BJ (cell line): ENCODE results near the gene GPC6. TPM values are rescaled to one million over a fixed set of nuclear protein-coding genes. Genes with fewer than 3 reads are reported as not detected.

Source experiments
- CTCF ChIA-PET: fragments of 350-600 bp; formaldehyde crosslinking; extraction: SDS; loops from one replicate; lab custom pipeline; 2021; ENCODE audit warnings: antibody characterized with exemption, inconsistent platforms; lab: Yijun Ruan, JAX
- POLR2A ChIA-PET: fragments of 300-600 bp; sonication (Branson Sonifier 250); formaldehyde crosslinking; extraction: SDS; loops from one replicate; lab custom pipeline; 2021; ENCODE audit warnings: antibody characterized with exemption; lab: Charles Lee
- DNase-seq: peaks from one replicate; pipeline ENCODE4 v3.0.0-alpha.2; 2011; ENCODE audit warnings: low read depth
- H3K27me3 ChIP-seq: 2 replicates; pipeline ENCODE4 v1.6.0; 2011; ENCODE audit warnings: low read length; ENCODE audit not compliant: control insufficient read depth, insufficient read depth
- H3K36me3 ChIP-seq: 2 replicates; pipeline ENCODE4 v1.5.1; 2011; ENCODE audit warnings: low read length; ENCODE audit not compliant: control insufficient read depth, insufficient read depth
- H3K4me3 ChIP-seq: 2 replicates; pipeline ENCODE4 v1.5.1; 2011; ENCODE audit warnings: low read depth, mild to moderate bottlenecking, control low read depth, low read length
- polyA plus RNA-seq: library from polyadenylated mRNA; depleted of rRNA; stranded (reverse); fragments of >200 nt; gene quantifications from 2 replicates; pipeline ENCODE4 v1.2.3, GENCODE V29; 2011
- TF ChIP-seq, protein P1 (sequence below): IDR thresholded peaks from 2 replicates; pipeline ENCODE4 v1.5.1; 2011; ENCODE audit warnings: low read depth, mild to moderate bottlenecking, control low read depth, inconsistent platforms, low read length, moderate library complexity; ENCODE audit not compliant: insufficient read depth

GPC6 gene
- polyA plus RNA-seq, 1 experiment = 23.0 TPM

- no peaks in the 10 kb centered on the region for H3K27me3 ChIP-seq
- H3K4me3 ChIP-seq = no peak overlapping the region
- ChIA-PET POLR2A (no interaction called here), CTCF (no interaction called here)
- DNase-seq = no peak
- H3K36me3 ChIP-seq = no peaks in the 10 kb centered on the region
- TF ChIP-seq, protein P1, sequence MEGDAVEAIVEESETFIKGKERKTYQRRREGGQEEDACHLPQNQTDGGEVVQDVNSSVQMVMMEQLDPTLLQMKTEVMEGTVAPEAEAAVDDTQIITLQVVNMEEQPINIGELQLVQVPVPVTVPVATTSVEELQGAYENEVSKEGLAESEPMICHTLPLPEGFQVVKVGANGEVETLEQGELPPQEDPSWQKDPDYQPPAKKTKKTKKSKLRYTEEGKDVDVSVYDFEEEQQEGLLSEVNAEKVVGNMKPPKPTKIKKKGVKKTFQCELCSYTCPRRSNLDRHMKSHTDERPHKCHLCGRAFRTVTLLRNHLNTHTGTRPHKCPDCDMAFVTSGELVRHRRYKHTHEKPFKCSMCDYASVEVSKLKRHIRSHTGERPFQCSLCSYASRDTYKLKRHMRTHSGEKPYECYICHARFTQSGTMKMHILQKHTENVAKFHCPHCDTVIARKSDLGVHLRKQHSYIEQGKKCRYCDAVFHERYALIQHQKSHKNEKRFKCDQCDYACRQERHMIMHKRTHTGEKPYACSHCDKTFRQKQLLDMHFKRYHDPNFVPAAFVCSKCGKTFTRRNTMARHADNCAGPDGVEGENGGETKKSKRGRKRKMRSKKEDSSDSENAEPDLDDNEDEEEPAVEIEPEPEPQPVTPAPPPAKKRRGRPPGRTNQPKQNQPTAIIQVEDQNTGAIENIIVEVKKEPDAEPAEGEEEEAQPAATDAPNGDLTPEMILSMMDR = no peak
Measured at GRCh38 chr13:93292366-93292765, 65.8 kb downstream of the GPC6 start.

DNA sequence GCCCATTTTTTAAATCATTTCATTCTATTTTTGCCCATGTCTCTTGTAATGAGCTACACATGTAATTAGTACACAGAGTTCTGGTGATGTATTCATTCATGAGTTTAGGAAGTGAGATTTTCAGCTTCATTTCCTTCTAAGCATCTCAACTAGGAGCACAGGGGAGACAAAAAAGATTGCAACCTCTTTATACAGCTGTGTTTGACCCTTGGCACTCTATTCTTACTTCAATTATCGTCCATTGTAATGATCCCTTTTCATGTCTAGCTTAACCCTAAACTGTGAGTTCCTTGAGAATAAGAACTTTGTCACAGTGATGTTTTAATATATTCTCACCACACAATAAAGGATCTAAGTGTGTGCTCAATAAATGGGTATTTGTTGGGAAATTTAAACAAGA is 67.1 kb downstream of the GPC6 start:
- no peak for DNase-seq
- TF ChIP-seq, protein P1 = no peak
- CTCF ChIA-PET = interaction anchor here (1.1 kb wide), 1 partner anchor 11 kb away, joined by 4 read pairs; no protein-coding TSS in a partner anchor
- POLR2A ChIA-PET = no interaction called here
- no peaks in the 10 kb centered on the region for H3K36me3 ChIP-seq
- H3K27me3 ChIP-seq = no peaks in the 10 kb centered on the region
- no peak overlapping the region for H3K4me3 ChIP-seq

DNA sequence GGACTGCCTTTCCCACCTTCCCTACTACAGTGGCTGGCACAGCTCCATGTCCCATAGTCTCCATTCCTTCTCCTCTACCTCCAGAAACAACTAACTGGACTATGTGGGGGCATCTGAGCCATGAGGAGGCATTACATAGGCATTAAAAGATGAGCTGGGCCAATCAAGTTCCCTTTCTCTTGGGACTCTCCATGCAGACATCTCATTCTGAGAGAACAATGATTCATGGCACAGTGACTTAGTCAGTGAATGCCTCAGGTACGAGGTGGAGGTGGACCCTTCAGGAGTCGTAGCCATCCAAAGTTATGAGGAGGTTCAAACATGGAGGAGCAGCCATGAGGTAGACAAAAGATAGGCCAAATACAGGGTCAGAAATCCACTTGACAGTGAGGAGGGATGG is 70.0 kb downstream of the GPC6 start:
- Histone ChIP-seq H3K4me3 (no peak overlapping the region), H3K27me3 (no peaks in the 10 kb centered on the region), H3K36me3 (no peaks in the 10 kb centered on the region)
- POLR2A ChIA-PET = no interaction called here
- CTCF ChIA-PET = no interaction called here
- TF ChIP-seq, protein P1 = no peak
- DNase-seq = no peak

- TF ChIP-seq, protein P1 = no peak
- no peak for DNase-seq
- CTCF ChIA-PET = no interaction called here
- POLR2A ChIA-PET = no interaction called here
- H3K27me3 ChIP-seq = no peaks in the 10 kb centered on the region
- no peaks in the 10 kb centered on the region for H3K36me3 ChIP-seq
- H3K4me3 ChIP-seq = no peak overlapping the region
Measured at GRCh38 chr13:93298713-93299112, 72.1 kb downstream of the GPC6 start.

- Histone ChIP-seq H3K36me3 (no peaks in the 10 kb centered on the region), H3K4me3 (no peak overlapping the region), H3K27me3 (no peaks in the 10 kb centered on the region)
- TF ChIP-seq, protein P1 = no peak
- DNase-seq = no peak
- CTCF ChIA-PET = no interaction called here
- POLR2A ChIA-PET = no interaction called here
Measured at GRCh38 chr13:93304134-93304533, 77.5 kb downstream of the GPC6 start.
